AG09319 (cell line): ENCODE measurements around the gene BDH1.
"Not testable (repeated sequence)": the region's sequence is repeated elsewhere in the genome, so short reads cannot be mapped to it uniquely, and the experiment has no call there.

Experiments used
- DNase-seq: peaks from one replicate; pipeline ENCODE4 v3.0.0-alpha.2; 2010; ENCODE audit warnings: low read depth; ENCODE audit errors: extremely low read depth
- TF ChIP-seq, protein P1 (sequence below): IDR thresholded peaks from 2 replicates; pipeline ENCODE4 v1.5.1; 2011; ENCODE audit warnings: low read depth, mild to moderate bottlenecking, inconsistent platforms, low read length, moderate library complexity

BDH1 gene

DNA sequence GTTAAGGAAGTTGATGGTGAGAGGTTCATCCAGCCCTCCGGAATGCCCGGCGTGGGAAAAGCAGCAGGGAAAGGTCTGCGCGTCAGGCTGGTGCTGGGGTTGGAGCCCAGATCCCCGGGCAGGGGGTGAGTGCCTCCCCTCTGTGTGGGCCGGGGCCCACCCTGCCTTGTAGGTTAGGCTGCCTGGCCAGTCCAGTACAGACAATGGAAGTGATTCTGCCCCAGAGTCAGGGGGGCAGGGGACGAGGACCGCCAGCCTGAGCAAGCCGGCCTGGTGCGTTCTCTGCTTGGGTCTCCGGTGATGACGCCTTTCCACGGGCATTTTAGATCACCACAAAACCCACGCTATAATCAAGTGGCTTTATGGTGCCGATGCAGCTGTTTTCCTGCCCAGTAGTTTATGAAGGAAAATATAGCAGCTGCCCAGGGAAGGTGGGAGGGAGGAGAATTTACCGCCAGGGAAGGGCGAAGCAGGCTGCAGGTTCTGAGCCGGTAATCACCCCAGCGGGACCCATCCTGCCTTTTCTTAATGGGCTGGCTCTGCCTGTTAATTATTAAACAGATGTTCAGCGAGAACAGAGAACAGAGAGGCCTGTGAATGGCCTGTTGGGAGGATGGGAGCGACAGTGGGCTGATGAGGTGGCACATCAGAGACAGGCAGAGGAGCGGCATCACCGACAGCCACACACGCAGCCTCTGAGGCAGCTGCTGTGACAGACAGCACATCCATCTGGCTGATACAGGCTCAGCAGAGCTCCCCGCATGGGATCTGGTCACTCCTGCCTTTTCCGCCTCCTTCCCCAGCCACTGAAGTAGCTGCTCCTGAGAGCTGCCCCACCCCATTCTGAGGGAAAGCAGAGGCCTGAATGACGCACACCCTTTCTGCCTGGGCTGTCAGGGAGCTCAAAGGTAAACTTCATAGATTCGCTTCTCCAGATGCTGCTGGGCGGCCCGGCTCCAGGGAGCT, 35.2 kb downstream of the BDH1 start:
- TF ChIP-seq, protein P1, sequence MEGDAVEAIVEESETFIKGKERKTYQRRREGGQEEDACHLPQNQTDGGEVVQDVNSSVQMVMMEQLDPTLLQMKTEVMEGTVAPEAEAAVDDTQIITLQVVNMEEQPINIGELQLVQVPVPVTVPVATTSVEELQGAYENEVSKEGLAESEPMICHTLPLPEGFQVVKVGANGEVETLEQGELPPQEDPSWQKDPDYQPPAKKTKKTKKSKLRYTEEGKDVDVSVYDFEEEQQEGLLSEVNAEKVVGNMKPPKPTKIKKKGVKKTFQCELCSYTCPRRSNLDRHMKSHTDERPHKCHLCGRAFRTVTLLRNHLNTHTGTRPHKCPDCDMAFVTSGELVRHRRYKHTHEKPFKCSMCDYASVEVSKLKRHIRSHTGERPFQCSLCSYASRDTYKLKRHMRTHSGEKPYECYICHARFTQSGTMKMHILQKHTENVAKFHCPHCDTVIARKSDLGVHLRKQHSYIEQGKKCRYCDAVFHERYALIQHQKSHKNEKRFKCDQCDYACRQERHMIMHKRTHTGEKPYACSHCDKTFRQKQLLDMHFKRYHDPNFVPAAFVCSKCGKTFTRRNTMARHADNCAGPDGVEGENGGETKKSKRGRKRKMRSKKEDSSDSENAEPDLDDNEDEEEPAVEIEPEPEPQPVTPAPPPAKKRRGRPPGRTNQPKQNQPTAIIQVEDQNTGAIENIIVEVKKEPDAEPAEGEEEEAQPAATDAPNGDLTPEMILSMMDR, result no peak
- no peak for DNase-seq

DNA sequence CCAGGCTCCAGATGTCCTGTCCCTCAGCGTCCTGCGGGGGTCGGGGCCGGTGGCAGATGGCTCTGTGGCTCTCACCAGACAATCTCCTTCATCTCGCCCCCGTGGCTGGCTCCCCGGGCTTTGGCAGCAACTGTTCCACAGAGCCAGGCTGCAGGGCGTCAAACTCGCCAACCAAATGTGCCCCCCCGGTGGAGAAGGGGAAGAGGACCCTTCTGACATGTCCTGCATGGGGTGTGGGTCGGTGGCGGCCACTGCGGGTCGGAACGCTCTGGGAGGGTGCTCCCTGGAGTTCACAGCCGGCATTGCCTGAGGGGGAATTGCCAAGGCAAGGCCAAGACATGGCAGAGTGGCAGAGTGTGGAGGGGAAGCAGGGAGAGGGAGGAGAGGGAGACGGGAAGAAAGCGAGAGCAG, 36.0 kb downstream of the BDH1 start:
- TF ChIP-seq, protein P1, result no peak
- DNase-seq, result no peak

DNA sequence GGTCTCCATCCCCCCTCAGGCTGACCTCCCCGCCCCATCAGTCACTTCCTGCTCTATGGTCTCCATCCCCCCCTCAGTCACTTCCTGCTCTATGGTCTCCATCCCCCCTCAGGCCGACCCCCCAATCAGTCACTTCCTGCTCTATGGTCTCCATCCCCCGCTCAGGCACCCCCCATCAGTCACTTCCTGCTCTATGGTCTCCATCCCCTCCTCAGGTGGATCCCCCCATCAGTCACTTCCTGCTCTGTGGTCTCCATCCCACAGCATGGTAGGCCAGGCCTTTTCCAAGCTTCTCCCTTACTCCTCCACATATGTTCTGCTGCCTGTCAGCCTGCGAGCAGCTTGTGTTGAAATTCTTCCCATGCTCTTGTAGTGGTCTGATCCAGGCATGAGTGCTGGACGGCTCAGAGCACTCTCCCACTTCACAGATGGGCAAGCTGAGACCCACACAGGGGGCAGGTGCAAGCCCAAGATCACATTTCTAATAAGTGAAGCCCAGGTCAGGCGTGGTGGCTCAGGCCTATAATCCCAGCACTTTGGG, 36.8 kb downstream of the BDH1 start:
- no peak for DNase-seq
- TF ChIP-seq, protein P1, result no peak

DNA sequence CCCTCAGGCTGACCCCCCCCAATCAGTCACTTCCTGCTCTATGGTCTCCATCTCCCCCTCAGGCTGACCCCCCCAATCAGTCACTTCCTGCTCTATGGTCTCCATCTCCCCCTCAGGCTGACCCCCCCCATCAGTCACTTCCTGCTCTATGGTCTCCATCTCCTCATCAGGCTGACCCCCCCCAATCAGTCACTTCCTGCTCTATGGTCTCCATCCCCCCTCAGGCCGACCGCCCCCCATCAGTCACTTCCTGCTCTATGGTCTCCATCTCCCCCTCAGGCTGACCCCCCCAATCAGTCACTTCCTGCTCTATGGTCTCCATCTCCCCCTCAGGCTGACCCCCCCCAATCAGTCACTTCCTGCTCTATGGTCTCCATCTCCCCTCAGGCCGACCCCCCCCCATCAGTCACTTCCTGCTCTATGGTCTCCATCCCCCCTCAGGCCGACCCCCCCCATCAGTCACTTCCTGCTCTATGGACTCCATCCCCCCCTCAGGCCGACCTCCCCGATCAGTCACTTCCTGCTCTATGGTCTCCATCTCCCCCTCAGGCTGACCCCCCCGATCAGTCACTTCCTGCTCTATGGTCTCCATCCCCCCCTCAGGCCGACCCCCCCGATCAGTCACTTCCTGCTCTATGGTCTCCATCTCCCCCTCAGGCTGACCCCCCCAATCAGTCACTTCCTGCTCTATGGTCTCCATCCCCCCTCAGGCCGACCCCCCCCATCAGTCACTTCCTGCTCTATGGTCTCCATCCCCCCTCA, 37.7 kb downstream of the BDH1 start:
- DNase-seq, result not testable (repeated sequence)

DNA sequence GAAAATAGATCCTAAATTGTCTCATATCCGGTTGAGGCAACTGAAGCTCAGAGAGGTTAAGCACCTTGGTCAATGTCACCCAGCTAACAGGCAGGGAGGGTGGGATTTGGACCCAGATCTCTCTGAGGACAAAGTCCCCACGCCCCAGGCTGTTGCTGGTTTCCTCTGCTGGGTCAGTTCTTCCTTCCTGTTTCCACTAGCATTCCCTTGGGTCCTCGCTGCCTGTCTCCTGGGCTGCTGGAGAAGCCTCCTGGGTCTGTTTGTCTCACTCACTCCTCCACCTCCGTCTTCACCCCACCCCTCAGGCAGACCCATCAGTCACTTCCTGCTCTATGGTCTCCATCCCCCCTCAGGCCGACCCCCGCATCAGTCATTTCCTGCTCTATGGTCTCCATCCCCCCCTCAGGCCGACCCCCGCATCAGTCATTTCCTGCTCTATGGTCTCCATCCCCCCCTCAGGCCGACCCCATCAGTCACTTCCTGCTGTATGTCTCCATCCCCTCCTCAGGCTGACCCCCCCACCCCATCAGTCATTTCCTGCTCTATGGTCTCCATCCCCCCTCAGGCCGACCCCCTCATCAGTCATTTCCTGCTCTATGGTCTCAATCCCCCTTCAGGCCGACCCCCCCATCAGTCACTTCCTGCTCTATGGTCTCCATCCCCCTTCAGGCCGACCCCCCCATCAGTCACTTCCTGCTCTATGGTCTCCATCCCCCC, 38.7 kb downstream of the BDH1 start:
- not testable (repeated sequence) for DNase-seq

DNA sequence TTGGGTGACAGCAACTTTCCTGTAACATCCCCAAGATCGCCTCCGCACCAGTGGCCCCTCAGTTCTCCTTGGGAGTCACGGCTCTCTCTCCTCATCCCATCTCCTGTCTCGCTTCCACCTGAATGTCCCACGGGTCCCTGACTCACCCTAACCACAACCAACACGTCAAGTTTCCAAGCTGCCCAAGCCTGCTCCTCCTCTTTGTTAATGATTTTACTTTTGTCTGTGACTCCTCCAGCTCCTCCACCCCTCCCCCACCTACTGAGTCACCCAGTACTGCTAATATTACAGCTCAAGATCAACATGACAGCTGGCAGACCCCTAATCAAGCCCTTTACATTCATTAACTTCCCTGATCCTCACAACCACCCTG, 39.3 kb downstream of the BDH1 start:
- TF ChIP-seq, protein P1, result no peak
- peak; percentile 23 for DNase-seq

DNA sequence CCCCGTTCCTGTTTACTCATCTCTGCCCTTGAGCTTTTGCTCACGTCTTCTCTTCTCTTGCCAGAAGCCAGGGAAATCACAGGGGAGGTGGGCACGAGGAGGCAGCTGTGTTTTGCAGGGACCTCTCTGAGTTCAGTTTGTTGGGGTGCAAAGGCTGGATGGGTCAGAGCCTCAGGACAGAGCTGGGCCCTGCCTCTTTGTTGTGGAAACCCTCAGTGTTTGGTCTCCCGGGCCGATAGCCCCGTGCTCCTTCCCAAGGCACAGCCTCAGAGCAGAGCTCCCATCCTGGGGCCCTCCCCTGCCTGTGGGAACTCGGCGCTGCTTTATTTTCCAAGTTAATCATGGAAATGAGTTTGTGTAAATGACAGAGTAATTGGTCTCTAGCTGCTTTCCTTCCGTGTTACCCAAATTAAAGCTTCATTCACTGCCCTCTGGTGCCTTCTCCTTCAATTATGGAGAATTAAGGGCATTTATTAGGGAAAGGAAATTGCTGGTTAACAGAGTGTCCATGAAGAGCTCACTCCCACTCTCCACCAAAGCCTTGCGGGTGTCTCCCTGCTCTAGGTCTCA, 40.9 kb downstream of the BDH1 start:
- no peak for DNase-seq
- TF ChIP-seq, protein P1, result no peak
